Measurements from ENCODE around the gene PGA3. TPM values are rescaled to one million over a fixed set of nuclear protein-coding genes. Genes with fewer than 3 reads are reported as not detected.
A peak's percentile ranks its signal among the peaks of the same experiment; 100 is the strongest.
"Not testable (repeated sequence)": the region's sequence is repeated elsewhere in the genome, so short reads cannot be mapped to it uniquely, and the experiment has no call there.

PGA3 gene
- total RNA-seq, 1 experiment from 2014 or later: 4.4 TPM

DNA sequence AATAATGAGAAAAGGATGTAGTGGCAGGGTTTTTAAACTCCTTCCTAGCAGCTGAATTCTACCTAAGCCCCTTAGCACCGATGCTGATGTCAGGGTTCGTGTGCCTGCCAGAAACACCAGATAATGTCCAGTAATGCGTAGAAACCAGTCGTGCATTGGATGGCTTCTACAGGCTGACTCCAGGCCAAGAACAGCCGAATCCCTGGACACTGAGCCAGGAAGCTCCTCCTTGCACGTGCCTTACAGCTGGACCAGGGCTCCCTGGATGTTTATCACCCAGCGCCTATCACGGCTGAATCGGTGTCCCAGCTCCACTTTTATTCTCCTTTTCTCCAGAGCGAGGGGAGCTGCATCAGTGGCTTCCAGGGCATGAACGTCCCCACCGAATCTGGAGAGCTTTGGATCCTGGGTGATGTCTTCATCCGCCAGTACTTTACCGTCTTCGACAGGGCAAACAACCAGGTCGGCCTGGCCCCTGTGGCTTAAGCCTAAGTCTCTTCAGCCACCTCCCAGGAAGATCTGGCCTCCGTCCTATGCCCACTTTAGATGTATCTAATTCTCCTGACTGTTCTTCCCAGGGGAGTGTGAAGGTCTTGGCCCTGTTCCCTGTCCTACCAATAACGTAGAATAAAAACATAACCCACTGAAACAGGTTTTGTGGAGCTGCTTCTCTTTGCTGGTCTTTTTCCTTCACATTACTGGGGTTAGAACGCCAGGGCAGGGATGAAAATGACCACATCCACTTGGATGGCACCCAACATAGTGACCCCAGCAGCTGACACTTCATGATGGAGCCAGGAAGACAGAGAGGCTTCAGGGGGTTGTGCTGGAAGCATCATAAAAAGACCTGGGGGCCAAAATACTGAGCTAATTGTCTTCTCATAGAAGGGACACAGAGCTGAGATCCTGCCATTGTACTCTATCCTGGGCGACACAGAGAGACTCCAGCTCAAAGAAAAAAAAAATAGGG lies 47.8 kb downstream of the PGA3 start:
- peak; percentile 69 for DNase-seq (ENCODE audit: low read depth)

DNA sequence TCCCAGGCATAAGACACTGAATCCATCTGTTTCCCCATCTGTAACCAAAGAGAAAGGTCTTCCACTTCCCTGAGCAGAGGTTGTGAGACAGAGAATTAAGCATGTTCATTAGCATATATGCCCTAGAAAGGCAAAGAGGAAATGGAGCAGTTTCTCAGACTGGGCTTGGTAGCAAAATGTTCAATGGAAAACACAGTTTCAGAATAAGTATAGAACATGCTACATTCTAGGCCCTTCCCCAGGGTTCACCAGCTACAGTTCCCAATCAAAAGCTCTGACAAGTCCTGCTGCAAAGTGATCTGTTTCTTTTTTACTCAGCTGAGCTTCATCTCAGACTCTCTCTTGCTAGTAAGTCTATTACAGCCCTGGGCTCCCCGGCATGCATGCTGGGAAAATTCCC lies 49.0 kb downstream of the PGA3 start:
- DNase-seq (ENCODE audit: low read depth): not testable (repeated sequence)

DNA sequence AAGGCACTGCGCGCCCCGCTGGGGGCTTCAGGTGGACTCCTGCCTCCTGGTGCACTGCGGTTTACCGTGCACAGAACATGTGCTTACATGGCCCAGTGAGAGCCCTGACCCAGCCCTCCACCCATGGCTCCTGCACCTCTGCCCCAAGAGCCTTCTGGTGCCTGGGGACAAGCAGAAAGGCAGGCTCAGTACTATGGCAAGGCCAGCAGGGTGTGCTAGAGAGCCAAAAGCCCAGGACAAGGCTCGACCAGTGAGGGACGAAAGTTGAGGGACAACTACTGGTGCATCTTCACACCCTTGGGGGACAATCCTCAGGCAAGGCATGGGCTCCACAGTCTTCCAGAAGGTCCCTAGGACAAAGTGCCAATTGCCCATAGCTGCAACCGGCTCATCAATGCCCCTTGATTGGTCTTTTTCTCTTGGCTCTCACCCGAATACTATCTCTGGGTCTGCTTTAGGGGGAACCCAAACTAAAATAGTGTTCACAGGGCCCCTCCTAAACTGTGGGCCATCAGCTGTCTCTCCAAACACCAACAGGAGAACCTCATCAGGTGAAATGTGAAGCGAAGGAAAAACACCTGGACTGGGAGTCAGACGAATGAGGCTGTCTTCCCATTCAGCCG lies 51.2 kb downstream of the PGA3 start:
- DNase-seq (ENCODE audit: low read depth): peak; percentile 56

DNA sequence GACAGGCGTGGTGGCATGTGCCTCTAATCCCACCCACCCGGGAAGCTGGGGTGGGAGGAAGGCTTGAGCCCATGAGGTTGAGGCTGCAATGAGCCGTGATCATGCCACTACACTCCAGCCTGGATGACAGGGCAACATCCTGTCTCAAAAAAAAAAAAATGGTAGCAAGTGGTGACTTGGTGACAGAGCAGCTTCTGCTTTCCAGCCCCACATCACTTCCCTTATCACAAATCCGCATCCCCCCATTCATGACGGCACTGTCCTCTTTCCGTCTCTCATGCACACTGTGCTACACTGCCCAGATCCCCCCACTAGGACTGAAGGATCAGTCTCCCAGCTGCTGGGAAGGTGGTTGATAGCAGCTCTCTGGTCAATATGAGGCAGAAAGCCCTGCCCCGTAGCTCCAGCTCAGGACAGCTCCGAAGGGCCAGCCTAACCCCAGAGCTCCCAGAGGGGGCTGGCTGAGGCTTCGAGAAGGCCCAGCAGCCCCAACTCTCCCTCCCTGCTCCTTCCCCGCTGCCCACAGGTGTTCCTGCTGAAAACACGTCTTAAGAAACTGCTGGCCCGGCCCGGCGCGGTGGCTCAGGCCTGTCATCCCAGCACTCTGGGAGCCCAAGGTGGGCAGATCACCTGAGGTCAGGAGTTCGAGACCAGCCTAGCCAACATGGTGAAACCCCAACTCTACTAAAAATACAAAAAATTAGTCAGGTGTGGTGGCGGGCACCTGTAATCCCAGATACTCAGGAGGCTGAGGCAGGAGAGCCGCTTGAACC lies 53.6 kb downstream of the PGA3 start:
- no peak for DNase-seq (ENCODE audit: low read depth)

DNA sequence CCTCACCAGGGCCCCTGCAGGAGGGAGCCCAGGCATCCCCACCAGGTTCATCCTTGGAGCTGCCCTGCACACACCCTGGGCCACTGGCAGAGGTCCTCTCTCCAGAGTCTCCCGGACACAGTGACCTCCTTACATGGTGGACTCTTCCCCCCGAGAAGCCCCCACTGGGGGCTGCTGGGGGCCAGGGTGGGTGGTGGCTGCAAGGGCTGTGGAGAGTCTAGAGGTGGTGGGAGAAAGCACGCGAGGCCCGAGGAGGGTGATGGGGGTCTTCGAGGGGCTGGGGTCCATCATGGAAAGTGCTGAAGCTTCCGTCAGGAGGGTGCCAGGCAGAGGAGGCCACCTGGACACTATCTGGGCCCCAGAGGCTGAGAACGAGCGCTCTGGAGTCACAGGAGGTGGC lies 55.2 kb downstream of the PGA3 start:
- DNase-seq (ENCODE audit: low read depth): no peak

DNA sequence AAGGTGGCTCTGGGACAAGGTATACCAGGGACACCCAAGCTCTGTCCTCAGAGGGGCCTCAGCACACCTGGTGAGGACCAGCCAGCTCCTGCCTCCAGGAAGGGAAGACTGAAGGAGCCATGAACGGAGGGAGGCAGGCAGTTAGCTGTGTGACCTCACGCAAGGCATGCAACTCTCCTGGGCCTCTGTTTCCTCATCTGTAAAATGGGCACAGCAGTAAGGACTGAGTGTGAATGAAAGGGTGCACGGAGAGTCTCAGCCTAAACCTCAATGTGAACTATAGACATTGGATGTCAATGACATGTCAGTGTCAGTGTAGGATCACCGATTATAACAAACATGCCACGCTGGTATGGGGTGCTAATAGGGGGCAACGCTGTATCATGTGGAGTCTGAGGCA lies 56.0 kb downstream of the PGA3 start:
- no peak for DNase-seq (ENCODE audit: low read depth)

Other genes with a start within 250 kb of the PGA3 start
- not detected in 2 replicates for gene CD6, start 231.8 kb upstream of the PGA3 start, total RNA-seq (2014; rRNA removed)
- gene CD5, start 101.0 kb upstream of the PGA3 start, total RNA-seq (2014; rRNA removed): not detected in 2 replicates
- gene VPS37C, start 42.1 kb upstream of the PGA3 start, total RNA-seq (2014; rRNA removed): 12.8 and 14.1 TPM in 2 replicates
- gene PGA4, start 18.8 kb downstream of the PGA3 start, total RNA-seq (2014; rRNA removed): 1.4 and 2.5 TPM in 2 replicates
- gene PGA5, start 37.7 kb downstream of the PGA3 start, total RNA-seq (2014; rRNA removed): 1.5 and 2.0 TPM in 2 replicates
- gene VWCE, start 91.8 kb downstream of the PGA3 start, total RNA-seq (2014; rRNA removed): 1.2 and 1.7 TPM in 2 replicates
- 205 and 231 TPM in 2 replicates for gene DDB1, start 129.6 kb downstream of the PGA3 start, total RNA-seq (2014; rRNA removed)
- gene TKFC, start 129.7 kb downstream of the PGA3 start, total RNA-seq (2014; rRNA removed): 39.5 and 41.4 TPM in 2 replicates
- gene CYB561A3, start 158.4 kb downstream of the PGA3 start, total RNA-seq (2014; rRNA removed): 97.0 and 135 TPM in 2 replicates
- 66.3 and 70.2 TPM in 2 replicates for gene TMEM138, start 158.9 kb downstream of the PGA3 start, total RNA-seq (2014; rRNA removed)
- 10.6 and 16.2 TPM in 2 replicates for gene TMEM216, start 189.1 kb downstream of the PGA3 start, total RNA-seq (2014; rRNA removed)
- 38.9 and 45.2 TPM in 2 replicates for gene CPSF7, start 226.5 kb downstream of the PGA3 start, total RNA-seq (2014; rRNA removed)
- gene SDHAF2, start 226.6 kb downstream of the PGA3 start, total RNA-seq (2014; rRNA removed): 26.2 and 38.2 TPM in 2 replicates

All from LHCN-M2 (cell line).